GM12878 (cell line): Measurements from ENCODE around the gene CEP128. TPM values are rescaled to one million over a fixed set of nuclear protein-coding genes. Genes with fewer than 3 reads are reported as not detected.

Experiments used
- ATAC-seq: fragments of 200-7000 bp; cut with Tn5 transposase; 3 replicates; pipeline ENCODE4 v1.9.1; 2020; ENCODE audit warnings: mild to moderate bottlenecking, moderate library complexity
- BruUV-seq: library from RNA; stranded (reverse); fragments of 400-500 nt; replicated peaks from 2 replicates; lab custom pipeline; 2021; lab: Mats Ljungman, UMichigan
- CTCF ChIA-PET: fragments of 300-600 bp; sonication (Branson Sonifier 250); formaldehyde crosslinking; extraction: SDS; loops from one replicate; lab custom pipeline; 2021; ENCODE audit warnings: inconsistent platforms; lab: Yijun Ruan, JAX
- POLR2A ChIA-PET: fragments of 350-600 bp; formaldehyde crosslinking; extraction: SDS; loops from one replicate; lab custom pipeline; 2021; ENCODE audit warnings: inconsistent platforms; lab: Charles Lee
- RAD21 ChIA-PET: fragments of 300-600 bp; sonication (Branson Sonifier 250); formaldehyde crosslinking; loops from one replicate; lab custom pipeline; 2023; ENCODE audit warnings: antibody characterized with exemption; ENCODE audit not compliant: unreplicated experiment; lab: Charles Lee
- SMC1A ChIA-PET: fragments of 300-600 bp; sonication (Branson Sonifier 250); formaldehyde crosslinking; loops from one replicate; lab custom pipeline; 2023; ENCODE audit not compliant: unreplicated experiment, uncharacterized antibody; lab: Charles Lee
- DNase-seq: peaks from one replicate; pipeline ENCODE4 v3.0.0-alpha.2; 2011; ENCODE audit warnings: low read depth, low spot score
- FAIRE-seq: peaks from 3 replicates; lab custom pipeline; 2011; peaks lifted over from hg19 to GRCh38; lab: Jason Lieb, UNC
- H2AFZ ChIP-seq: 2 replicates; pipeline ENCODE4 v1.6.0; 2011; ENCODE audit warnings: low read depth, low read length, control low read depth; ENCODE audit not compliant: control insufficient read depth
- H3K27ac ChIP-seq: 2 replicates; pipeline ENCODE4 v1.5.1; 2011; ENCODE audit warnings: control low read depth; ENCODE audit not compliant: control insufficient read depth, insufficient read depth
- H3K27me3 ChIP-seq, 2 experiments: replicated peaks in 1 of 2; 2 replicates each; pipeline versions ENCODE4 v1.6.0 to v1.6.1; 2011; ENCODE audit warnings: low read length in 1 of 2; ENCODE audit not compliant: control insufficient read depth in 2 of 2, insufficient read depth in 2 of 2
- H3K36me3 ChIP-seq, 2 experiments: 2 replicates each; pipeline ENCODE4 v1.5.1; 2011; ENCODE audit warnings: low read length in 1 of 2; ENCODE audit not compliant: control insufficient read depth in 2 of 2, insufficient read depth in 2 of 2
- H3K4me1 ChIP-seq: 2 replicates; pipeline ENCODE4 v1.6.1; 2011; ENCODE audit warnings: mild to moderate bottlenecking, low read length, moderate library complexity, mixed read lengths; ENCODE audit not compliant: control insufficient read depth, insufficient read depth
- H3K4me2 ChIP-seq: 2 replicates; pipeline ENCODE4 v1.6.0; 2011; ENCODE audit warnings: control low read depth; ENCODE audit not compliant: control insufficient read depth, insufficient read depth
- H3K4me3 ChIP-seq: fragments of 200-600 bp; sonication (generic); 2 replicates; pipeline ENCODE4 v1.5.1; 2016
- H3K79me2 ChIP-seq: 2 replicates; pipeline ENCODE4 v1.6.0; 2011; ENCODE audit warnings: low read length; ENCODE audit not compliant: control insufficient read depth, insufficient read depth
- H3K9ac ChIP-seq: 2 replicates; pipeline ENCODE4 v1.8.0; 2011; ENCODE audit warnings: low read length, control low read depth, mixed read lengths; ENCODE audit not compliant: control insufficient read depth, insufficient read depth
- H3K9me3 ChIP-seq: replicated peaks from 3 replicates; pipeline ENCODE4 v1.5.1; 2011; ENCODE audit warnings: mild to moderate bottlenecking, low read length; ENCODE audit not compliant: control insufficient read depth, insufficient read depth
- H4K20me1 ChIP-seq: 2 replicates; pipeline ENCODE4 v1.6.0; 2011; ENCODE audit not compliant: control insufficient read depth, insufficient read depth
- FOS ChIP-seq: IDR thresholded peaks from 3 replicates; pipeline ENCODE4 v1.6.1; 2011; ENCODE audit warnings: borderline replicate concordance; ENCODE audit not compliant: insufficient read length; ENCODE audit errors: extremely low read depth
- FOXM1 ChIP-seq: IDR thresholded peaks from 2 replicates; pipeline ENCODE4 v1.6.1; 2012; ENCODE audit warnings: low read depth, mild to moderate bottlenecking, inconsistent platforms, low read length, moderate library complexity
- REST ChIP-seq: IDR thresholded peaks from 2 replicates; pipeline ENCODE4 v1.6.1; 2012; ENCODE audit warnings: mild to moderate bottlenecking, low read depth, low read length
- SMARCA5 ChIP-seq: fragments of 450-650 bp; IDR thresholded peaks from 2 replicates; pipeline ENCODE4 v1.6.1; 2017; ENCODE audit warnings: mild to moderate bottlenecking
- TCF7 ChIP-seq: IDR thresholded peaks from 2 replicates; pipeline ENCODE4 v1.6.1; 2014; ENCODE audit warnings: antibody characterized with exemption, borderline replicate concordance
- ZBTB4 ChIP-seq: fragments of 450-650 bp; formaldehyde crosslinking; IDR thresholded peaks from 2 replicates; pipeline ENCODE4 v1.4.0; 2022; ENCODE audit warnings: mild to moderate bottlenecking, moderate library complexity
- WGBS: methylation state at CpG from one replicate; pipeline ENCODE4 v1.1.6; 2016; ENCODE audit warnings: low lambda C conversion rate; ENCODE audit not compliant: insufficient replicate concordance, insufficient coverage; ENCODE audit errors: missing lambda C conversion rate; 5-methylcytosine and 5-hydroxymethylcytosine counted together
- in situ Hi-C: fragments of 300-500 bp; cut with MboI; formaldehyde crosslinking; loops from 9 replicates; pipeline ENCODE4 v1.14.3; 2018; ENCODE audit warnings: mixed read lengths
- intact Hi-C: fragments of 100-400 bp; cut with micrococcal nuclease; formaldehyde crosslinking; loops from one replicate; pipeline ENCODE4 v1.14.2; 2022; ENCODE audit not compliant: unreplicated experiment
- polyA plus RNA-seq, 11 experiments: library from polyadenylated mRNA; depleted of rRNA in 4 of 11; unstranded in 6 of 11; stranded (reverse) in 5 of 11; fragments of >200 nt; fragmentation: Nextera tagmentation in 4 of 11; fragmentation: Illumina TruSeq in 1 of 11; extraction: Ambion mirVana in 4 of 11; extraction: Trizol in 1 of 11; gene quantifications; 1 replicate in 1 of 11; 2 replicates in 10 of 11; pipeline versions ENCODE4 v1.2.1 to v1.2.3, GENCODE V29; 2011 to 2016; ENCODE audit warnings: inconsistent platforms in 2 of 11, missing spikeins in 2 of 11, low read depth in 1 of 11
- total RNA-seq, 4 experiments: library from RNA; depleted of rRNA in 3 of 4; stranded (reverse); fragments of >200 nt in 3 of 4; fragmentation: Illumina TruSeq in 1 of 4; extraction: Trizol in 1 of 4; gene quantifications; 2 replicates each; pipeline versions ENCODE4 v1.2.1 to v1.2.3, GENCODE V29; 2013 to 2021

The CEP128 gene
- total and polyA plus RNA-seq, 10 of the 15 experiments (the other 5 are each of a cell fraction or from before 2014, with no cell fraction given), result 1.1 to 6.7 (median 3.4) TPM

DNA sequence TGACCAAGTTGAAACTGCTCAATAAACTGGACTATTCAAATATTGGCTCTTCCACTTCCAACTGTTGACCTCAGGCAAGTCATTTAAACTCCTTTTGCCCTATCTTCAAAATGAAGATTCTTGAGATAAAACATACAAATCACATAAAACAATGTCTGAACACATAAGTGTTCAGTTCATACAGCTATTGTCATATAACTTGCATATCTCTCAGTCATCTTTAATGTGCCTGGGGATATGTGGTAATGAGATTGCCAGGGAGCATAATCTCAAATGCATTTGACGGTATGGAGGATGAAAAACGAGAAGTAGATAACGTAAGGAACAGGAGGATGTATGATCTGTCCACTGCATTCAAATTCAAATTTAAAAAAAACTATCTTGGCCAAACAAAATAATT lies 493.3 kb downstream of the CEP128 start:
- POLR2A ChIA-PET, result interaction anchor here (0.6 kb wide), 1 partner anchor 168 kb away, joined by 6 read pairs; no protein-coding TSS in a partner anchor
- no TSS peak for BruUV-seq
- Histone ChIP-seq H4K20me1 (no peaks in the 10 kb centered on the region), H3K79me2 (no peaks in the 10 kb centered on the region), H3K9ac (no peak overlapping the region), H3K27ac (no peak overlapping the region), H3K36me3 (no peaks in the 10 kb centered on the region), H2AFZ (no peak overlapping the region), H3K4me2 (no peak overlapping the region), H3K27me3 (no peaks in the 10 kb centered on the region), H3K4me3 (no peak overlapping the region), H3K9me3 (no peaks in the 10 kb centered on the region; the same call in 2 of the 3 replicates), H3K4me1 (no peaks in the 10 kb centered on the region)
- CTCF ChIA-PET, result no interaction called here
- in situ Hi-C loops, result no loop called here
- ATAC-seq, result no peak
- SMC1A ChIA-PET, result no interaction called here
- RAD21 ChIA-PET, result no interaction called here
- FAIRE-seq, result no peak
- WGBS, result 63% methylated on average over 3 of the region's 3 CpGs
- DNase-seq, result no peak
- TF ChIP-seq TCF7 (no peak), ZBTB4 (CRISPR knock-in tag) (no peak), SMARCA5 (no peak), FOS (no peak), REST (no peak), FOXM1 (no peak)
- intact Hi-C loops, result no loop called here
